Measurements from ENCODE around the gene RBM20.
A peak's percentile ranks its signal among the peaks of the same experiment; 100 is the strongest.

GRCh38 chr10:110871298-110872084 lies 227.4 kb downstream of the RBM20 start, which contains the start of gene PDCD4:
- TF ChIP-seq CTCF (IDR thresholded peaks at IDR 0.05) (no peak), POLR2A (IDR thresholded peaks at IDR 0.05) (peak in 2 of 4 donors; percentile 90)

Measured in stomach (tissue), 4 donors.